K562 (cell line): ENCODE data around the gene NSMF. TPM values are rescaled to one million over a fixed set of nuclear protein-coding genes. Genes with fewer than 3 reads are reported as not detected.
A peak's percentile ranks its signal among the peaks of the same experiment; 100 is the strongest.

Experiments
- FOXA3 ChIP-seq, 2 experiments: fragments of 450-650 bp in 1 of 2; sonication (generic) in 1 of 2; formaldehyde crosslinking; IDR thresholded peaks in 1 of 2; conservative IDR thresholded peaks in 1 of 2; 2 replicates each; pipeline versions ENCODE4 v1.4.0 to v1.8.0; 2020 to 2022; ENCODE audit warnings: mild to moderate bottlenecking in 2 of 2, missing genetic modification reagents in 1 of 2
- HNRNPLL ChIP-seq: fragments of 200-400 bp; formaldehyde crosslinking; IDR thresholded peaks from 2 replicates; pipeline ENCODE4 v1.6.1; 2017; ENCODE audit warnings: low read length, low read depth, mild to moderate bottlenecking; ENCODE audit not compliant: poor library complexity, severe bottlenecking
- MAZ ChIP-seq, 2 experiments: fragments of 450-650 bp in 1 of 2; sonication (generic) in 1 of 2; formaldehyde crosslinking; IDR thresholded peaks in 1 of 2; conservative IDR thresholded peaks in 1 of 2; 2 replicates each; pipeline versions ENCODE4 v1.4.0 to v1.5.0; 2020; ENCODE audit warnings: mild to moderate bottlenecking in 1 of 2, missing genetic modification reagents in 1 of 2
- NFIC ChIP-seq: fragments of 450-650 bp; IDR thresholded peaks from 2 replicates; pipeline ENCODE4 v1.6.1; 2017; ENCODE audit warnings: mild to moderate bottlenecking, inconsistent platforms
- POLR2G ChIP-seq: fragments of 200-400 bp; formaldehyde crosslinking; IDR thresholded peaks from 2 replicates; pipeline ENCODE4 v1.6.1; 2017; ENCODE audit warnings: low read depth, mild to moderate bottlenecking, antibody characterized with exemption, low read length, moderate library complexity
- polyA plus RNA-seq, 8 experiments: library from polyadenylated mRNA; depleted of rRNA in 4 of 8; stranded (reverse) in 5 of 8; unstranded in 3 of 8; fragments of >200 nt; fragmentation: Nextera tagmentation in 2 of 8; fragmentation: Illumina TruSeq in 1 of 8; extraction: Ambion mirVana in 2 of 8; extraction: Trizol in 1 of 8; gene quantifications; 2 replicates each; pipeline versions ENCODE4 v1.2.1 to v1.2.3, GENCODE V29; 2011 to 2014; ENCODE audit warnings: inconsistent platforms in 1 of 8, missing spikeins in 1 of 8
- total RNA-seq, 7 experiments: library from RNA; depleted of rRNA in 6 of 7; stranded (reverse); fragments of >200 nt in 6 of 7; fragmentation: Illumina TruSeq in 2 of 7; extraction: Trizol in 2 of 7; gene quantifications; 2 replicates each; pipeline versions ENCODE4 v1.2.1 to v1.2.3, GENCODE V29; 2011 to 2021; ENCODE audit warnings: low replicate concordance in 1 of 7
- TF ChIP-seq, protein P1 (sequence below): fragments of 450-650 bp; formaldehyde crosslinking; IDR thresholded peaks from 2 replicates; pipeline ENCODE4 v1.4.0; 2020; ENCODE audit warnings: mild to moderate bottlenecking, moderate library complexity
- TF ChIP-seq, protein P2 (sequence below), 2 experiments: fragments of 450-650 bp; IDR thresholded peaks; 2 replicates each; pipeline ENCODE4 v1.6.1; 2016
- TF ChIP-seq, protein P3 (sequence below): IDR thresholded peaks from 2 replicates; pipeline ENCODE4 v1.6.1; 2016; ENCODE audit warnings: missing genetic modification characterization, missing compliant biosample characterization

Gene NSMF
- total and polyA plus RNA-seq, 9 of the 15 experiments (the other 6 are each of a cell fraction or from before 2014, with no cell fraction given), result 0.20 to 82.7 (median 29.3) TPM

DNA sequence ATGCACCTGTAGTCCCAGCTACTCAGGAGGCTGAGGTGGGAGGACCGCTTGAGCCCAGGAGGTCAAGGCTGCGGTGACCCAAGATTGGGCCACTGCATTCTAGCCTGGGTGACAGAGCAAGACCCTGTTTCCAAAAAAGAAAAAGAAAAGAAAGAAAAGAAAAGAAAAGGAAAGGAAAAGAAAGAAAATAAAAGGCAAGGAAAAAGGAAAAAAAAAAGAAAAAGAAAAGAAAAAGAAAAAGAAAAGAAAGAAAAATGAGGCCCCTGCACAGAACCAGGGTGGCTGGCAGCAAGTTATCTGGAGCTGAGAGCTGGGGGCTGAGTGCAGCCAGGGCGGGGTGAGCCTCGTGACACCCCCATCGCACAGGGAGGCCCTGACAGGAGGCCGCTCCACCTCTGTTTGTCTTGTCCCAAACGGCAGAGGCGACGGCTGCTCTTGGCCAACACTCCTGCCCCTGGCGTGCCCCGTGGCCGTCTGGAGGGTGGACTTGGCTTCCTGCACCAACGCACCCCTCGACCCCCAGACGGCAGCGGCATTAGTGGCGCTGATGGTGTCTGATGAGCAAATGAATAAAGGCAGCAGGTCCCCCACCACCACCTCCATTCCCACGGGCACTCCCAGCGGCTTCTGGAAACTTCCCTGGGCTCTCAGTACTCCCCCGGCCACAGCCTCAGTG is 52.9 kb downstream of the NSMF start (continued):
- TF ChIP-seq, protein P1, sequence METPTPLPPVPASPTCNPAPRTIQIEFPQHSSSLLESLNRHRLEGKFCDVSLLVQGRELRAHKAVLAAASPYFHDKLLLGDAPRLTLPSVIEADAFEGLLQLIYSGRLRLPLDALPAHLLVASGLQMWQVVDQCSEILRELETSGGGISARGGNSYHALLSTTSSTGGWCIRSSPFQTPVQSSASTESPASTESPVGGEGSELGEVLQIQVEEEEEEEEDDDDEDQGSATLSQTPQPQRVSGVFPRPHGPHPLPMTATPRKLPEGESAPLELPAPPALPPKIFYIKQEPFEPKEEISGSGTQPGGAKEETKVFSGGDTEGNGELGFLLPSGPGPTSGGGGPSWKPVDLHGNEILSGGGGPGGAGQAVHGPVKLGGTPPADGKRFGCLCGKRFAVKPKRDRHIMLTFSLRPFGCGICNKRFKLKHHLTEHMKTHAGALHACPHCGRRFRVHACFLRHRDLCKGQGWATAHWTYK (CRISPR knock-in tag), result no peak
- TF ChIP-seq HNRNPLL (no peak), POLR2G (no peak; the same call in 1 of the 2 replicates), MAZ (CRISPR knock-in tag; conservative IDR thresholded peaks at IDR 0.05 in 1 of 2, IDR thresholded peaks at IDR 0.05 in 1 of 2) (no peak), NFIC (no peak), FOXA3 (CRISPR knock-in tag; conservative IDR thresholded peaks at IDR 0.05 in 1 of 2, IDR thresholded peaks at IDR 0.05 in 1 of 2) (no peak)
- TF ChIP-seq, protein P2, sequence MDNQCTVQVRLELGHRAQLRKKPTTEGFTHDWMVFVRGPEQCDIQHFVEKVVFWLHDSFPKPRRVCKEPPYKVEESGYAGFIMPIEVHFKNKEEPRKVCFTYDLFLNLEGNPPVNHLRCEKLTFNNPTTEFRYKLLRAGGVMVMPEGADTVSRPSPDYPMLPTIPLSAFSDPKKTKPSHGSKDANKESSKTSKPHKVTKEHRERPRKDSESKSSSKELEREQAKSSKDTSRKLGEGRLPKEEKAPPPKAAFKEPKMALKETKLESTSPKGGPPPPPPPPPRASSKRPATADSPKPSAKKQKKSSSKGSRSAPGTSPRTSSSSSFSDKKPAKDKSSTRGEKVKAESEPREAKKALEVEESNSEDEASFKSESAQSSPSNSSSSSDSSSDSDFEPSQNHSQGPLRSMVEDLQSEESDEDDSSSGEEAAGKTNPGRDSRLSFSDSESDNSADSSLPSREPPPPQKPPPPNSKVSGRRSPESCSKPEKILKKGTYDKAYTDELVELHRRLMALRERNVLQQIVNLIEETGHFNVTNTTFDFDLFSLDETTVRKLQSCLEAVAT (IDR thresholded peaks at IDR 0.05), result peak in 1 of 2 experiments; percentile 37; a peak in 1 of 4 replicates
- TF ChIP-seq, protein P3, sequence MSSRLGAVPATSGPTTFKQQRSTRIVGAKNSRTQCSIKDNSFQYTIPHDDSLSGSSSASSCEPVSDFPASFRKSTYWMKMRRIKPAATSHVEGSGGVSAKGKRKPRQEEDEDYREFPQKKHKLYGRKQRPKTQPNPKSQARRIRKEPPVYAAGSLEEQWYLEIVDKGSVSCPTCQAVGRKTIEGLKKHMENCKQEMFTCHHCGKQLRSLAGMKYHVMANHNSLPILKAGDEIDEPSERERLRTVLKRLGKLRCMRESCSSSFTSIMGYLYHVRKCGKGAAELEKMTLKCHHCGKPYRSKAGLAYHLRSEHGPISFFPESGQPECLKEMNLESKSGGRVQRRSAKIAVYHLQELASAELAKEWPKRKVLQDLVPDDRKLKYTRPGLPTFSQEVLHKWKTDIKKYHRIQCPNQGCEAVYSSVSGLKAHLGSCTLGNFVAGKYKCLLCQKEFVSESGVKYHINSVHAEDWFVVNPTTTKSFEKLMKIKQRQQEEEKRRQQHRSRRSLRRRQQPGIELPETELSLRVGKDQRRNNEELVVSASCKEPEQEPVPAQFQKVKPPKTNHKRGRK (tag), result peak; percentile 91
